Measurements from ENCODE around the gene TCF12.
"Not testable (repeated sequence)": the region's sequence is repeated elsewhere in the genome, so short reads cannot be mapped to it uniquely, and the experiment has no call there.

Gene TCF12

DNA sequence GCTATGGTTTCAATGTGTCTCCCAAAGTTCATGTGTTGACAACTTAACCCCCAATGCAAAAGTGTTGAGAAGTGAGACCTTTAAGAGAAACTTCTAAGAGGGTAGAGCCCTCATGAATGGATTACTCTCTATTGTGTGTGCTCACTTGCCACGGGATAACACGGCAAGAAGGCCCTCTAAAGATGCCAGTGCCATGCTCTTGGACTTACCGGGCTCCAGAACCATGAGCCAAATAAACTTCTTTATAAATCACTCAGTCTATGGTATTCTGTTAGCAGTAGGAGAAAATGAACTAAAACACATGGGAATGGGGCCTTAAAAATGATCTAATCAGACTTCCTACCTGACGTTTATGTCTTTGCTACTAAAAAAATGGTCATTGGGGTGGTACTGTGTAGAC lies 2.6 kb upstream of the TCF12 start:
- no peak for DNase-seq (ENCODE audit: low read depth in 2 of 2)

DNA sequence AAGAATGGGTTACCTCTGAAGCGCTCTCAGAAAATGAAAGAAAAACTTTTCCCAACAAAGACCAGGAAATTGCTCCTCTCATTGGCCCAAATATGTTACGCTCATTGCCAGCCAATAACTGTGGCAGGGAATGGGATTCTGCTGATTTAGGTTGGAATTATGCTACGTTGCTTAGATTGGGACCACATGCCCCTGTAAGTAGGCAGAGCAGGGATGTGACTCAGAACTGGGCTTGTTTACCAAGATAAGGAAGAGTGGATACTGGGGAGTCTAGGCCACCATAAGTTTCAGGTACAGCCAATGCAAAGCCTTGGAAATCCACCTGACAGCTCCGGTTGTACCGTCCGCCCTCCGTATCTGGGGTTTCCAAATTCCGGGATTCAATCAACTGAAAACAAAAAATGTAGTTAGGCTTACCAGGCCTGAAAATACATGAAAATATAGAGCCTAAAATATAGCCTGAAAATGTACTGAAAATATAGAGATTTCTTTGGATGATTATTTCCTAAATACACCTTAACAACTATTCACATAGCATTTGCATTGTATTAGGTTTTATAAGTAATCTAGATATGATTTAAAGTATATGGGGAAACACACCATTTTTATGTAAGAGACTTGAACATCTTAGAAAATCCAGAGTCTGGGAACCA lies 1.5 kb upstream of the TCF12 start:
- DNase-seq (ENCODE audit: low read depth in 2 of 2): no peak

DNA sequence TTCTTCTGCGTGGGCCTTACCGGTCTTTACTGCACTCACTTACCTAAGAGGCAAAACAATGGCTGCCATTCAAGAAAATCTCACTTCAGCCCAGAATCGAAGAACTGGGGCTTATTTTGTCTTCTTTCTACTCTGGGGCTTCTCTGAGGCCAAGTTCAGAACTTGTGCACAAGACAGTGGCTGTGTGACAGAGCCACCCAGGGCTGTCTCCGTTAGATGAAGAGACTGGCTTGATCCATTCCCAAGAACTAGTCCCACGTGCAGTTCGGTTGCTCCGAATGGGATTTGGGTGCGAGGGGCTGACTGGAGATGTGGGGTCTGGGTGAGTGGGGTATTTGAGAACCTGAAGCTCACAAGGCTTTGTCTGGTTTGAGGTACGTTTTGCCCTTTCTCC lies 795 bp upstream of the TCF12 start:
- peak in 1 of 2 donors; percentile 15 for DNase-seq (ENCODE audit: low read depth in 2 of 2)

DNA sequence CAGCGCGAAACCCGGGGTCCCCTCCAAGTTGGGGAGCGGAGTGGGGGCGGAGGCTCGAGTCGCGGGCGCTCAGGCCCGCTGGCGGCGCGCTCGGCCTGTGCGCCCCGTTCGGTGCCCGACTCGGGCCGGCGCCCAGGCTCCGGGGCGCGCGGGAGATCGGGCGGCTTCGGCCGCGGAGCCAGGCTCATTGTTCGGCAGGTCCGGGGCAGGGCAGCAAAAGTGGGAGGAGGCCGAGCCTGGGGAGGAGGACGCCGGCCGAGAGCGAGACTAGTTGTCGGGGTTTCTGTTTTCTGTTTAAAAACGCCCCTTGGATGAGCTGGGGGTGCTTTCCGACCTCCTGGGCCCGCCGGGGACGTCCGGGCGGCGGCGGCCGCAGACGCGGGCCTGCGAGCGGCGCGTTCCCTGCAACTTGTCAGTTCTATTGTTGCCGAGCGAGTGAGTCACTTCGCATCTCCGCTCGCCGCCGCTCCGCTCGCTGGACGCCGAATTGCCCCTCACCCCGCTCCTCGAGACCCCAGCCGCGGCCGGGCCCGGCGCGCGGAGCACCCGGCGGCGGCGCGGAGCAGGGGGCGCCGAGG lies 676 bp downstream of the TCF12 start:
- DNase-seq (ENCODE audit: low read depth in 2 of 2): peak; percentile 36 to 48

DNA sequence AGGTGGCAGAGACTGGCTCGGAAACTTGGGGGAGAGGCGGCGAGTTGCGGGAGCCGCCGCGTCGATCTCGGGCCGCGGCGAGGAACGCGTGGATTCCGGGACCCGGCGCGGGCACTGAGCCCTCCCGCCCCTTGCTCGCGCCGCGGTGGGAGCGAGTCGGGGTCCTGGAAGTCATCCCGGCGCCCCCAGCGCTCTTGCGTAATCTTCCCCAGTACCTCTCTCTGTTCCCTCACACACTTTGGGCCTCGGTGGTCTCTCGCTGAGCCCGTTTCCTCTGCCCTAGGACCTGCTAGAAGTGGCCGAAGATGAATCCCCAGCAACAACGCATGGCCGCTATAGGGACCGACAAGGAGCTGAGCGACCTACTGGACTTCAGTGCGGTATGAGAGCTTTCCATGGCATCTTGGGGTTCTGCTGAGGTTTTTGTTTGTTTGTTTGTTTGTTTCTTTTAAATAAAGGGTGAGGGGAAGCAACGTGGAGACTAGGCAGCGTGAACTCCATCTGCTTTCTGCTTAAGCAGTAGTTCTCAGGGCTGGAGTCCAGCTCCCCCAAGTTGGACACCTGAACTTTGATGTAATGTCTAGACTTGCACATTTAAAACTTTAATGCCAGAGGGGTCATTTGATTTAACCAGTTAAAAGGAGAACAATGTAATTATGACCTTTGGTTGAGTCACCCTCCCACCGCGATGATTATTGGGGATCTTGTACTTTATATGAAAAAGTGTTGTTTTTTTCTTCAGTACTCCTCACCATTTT lies 1.3 kb downstream of the TCF12 start:
- DNase-seq (ENCODE audit: low read depth in 2 of 2): no peak

DNA sequence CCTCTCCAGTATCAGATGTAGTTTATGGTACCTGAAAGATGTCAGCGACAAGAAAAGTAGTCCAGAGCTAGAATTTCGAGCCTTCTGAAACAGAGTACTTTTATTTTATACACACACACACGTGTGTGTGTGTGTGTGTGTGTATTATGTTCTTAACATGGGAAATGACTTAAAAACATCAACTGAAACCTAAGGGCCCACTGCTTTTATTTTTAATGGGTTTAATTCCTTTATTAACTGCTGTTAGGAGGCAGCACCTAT lies 1.9 kb downstream of the TCF12 start:
- no peak for DNase-seq (ENCODE audit: low read depth in 2 of 2)

DNA sequence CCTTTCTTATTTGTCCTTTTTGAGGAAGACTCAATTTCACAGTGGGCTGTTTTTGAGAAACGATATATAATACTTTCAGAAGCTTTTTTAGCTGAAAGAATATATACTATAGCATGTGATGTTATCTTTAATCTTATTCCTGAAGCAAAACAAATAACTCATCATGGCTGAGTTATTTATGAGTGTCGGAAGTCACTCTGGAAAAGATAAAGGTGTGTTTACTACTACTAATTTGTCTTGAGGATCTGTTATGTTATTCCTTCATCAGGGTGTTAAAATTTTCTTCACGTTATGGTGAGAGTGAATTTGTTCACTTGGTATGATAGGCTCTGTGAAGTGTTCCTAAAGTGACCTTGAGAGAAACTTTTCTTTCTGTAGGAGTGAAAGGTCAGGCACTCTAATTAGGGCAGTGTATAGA lies 4.7 kb downstream of the TCF12 start:
- no peak for DNase-seq (ENCODE audit: low read depth in 2 of 2)

DNA sequence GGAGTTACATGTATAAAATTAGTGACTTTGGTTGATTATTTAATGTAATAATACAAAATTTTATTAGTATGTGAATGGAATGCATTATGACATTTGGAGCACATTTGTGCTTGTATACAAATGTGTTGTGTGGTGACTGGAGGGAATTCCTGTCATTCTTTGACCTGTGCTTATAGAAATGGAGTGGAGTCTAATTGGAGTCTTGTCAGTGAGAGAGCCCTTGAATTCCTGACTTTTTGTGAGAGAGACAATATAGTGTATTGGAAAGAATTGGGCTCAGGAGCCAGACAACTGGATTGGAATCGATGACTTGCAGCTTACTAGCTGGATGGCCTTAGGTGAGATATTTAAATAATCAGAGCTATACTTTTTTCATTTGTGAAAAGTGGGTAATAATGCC lies 9.4 kb downstream of the TCF12 start:
- no peak for DNase-seq (ENCODE audit: low read depth in 2 of 2)

DNA sequence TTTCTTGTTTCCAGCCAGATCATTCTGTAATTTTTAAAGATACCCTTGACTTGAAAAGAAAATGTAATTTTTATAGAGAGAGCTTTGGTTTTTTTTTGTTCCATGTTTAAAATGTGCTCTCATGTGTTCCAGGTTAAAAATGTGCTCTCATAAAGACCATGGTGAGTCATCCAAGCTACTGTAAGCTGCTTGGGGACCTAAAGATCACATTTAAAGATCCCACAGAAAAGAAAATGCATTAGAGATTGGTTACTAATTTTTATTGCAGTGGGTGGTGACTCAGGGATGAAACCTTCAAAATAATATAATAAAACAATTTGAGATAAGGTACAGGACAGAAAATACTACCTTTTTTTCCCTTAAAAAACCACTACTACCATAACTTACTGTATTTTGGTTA lies 11.0 kb downstream of the TCF12 start:
- DNase-seq (ENCODE audit: low read depth in 2 of 2): no peak

DNA sequence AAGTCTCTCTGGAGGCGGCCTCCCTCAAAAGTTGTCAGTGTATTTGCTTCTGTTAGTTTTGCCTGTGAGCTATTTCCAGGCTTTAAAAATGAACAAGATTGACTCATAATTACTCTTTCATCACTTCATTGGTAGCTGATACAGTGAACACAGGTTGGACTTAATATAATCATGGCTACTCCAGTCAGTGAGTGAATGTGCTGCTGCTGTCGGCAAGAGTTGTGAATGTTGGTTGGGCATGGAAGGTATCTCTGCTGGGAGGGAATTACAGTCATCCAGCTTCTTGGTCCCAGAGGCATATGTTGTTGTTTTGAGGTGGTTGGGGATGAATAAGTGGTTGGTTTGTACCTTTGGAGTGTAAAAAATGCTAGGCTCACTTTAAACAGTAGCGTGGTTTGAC lies 11.5 kb downstream of the TCF12 start:
- no peak for DNase-seq (ENCODE audit: low read depth in 2 of 2)

DNA sequence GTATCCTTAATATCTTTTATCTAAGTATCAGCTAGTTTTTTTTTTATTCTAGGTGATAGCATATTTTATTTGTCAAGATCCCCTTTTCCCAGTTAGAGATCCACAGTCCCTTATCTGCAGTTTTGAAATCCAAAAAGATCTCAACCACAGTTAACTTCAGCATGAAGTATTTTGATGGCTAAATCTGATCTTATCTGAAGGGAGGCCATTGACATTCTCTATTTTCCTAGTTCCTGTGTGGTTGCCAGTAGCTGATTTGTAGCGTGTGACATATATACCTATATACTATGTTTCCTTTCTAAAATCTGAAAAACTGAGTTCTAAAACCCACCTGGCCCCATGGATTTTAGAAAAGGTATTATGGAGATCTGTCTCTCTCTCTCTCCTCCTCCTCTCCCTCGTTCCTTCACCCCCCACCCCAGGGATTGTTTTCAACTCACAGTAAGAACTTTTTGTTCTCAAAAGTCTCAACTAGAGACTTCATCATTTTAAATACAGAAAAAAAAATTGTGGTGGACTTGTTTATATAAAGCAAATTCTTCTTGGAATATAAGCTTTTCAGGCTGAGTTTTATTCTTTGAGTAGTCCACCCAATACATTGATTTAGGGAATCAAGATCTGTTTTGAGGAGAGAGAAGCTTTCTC lies 12.3 kb downstream of the TCF12 start:
- DNase-seq (ENCODE audit: low read depth in 2 of 2): no peak

DNA sequence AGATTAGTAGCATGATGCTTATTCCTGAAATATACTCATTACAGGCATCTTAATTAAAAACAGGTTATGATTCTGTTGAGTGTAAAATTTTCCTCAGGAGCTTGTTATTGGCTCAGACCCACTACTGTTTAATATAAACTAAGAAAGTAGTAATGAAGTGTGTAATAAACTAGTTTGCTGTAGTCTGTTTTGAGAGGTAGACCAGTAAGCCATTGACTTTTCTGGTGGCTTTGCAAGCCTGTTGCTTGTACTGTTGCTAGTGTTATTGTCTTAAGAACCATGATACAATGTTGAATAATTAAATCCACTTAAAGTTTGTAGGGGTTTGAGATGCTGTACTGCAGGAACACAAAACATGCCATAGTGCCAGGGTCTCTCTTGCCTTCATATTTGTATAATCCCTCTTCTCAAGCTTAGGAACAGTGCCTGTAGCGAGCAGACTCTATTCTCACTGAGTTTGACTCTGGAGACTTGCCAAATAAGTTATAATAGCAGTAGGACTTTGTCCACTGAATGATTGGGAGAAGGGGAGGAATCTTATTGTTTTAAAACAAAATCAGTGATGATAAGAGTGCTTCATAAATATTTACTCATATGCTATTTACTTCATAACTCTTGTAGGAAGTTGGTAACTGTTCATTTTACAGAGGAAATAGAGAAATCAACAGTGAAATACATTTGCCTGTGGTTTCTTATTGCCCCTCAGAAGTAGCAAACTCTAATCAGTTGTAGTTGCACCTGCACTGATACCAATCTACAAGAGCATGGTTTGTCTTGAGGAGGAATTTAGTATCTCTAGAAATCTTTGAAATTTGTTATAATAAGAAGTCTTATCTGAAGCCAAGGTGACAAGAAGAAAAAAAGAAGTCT lies 13.4 kb downstream of the TCF12 start:
- no peak for DNase-seq (ENCODE audit: low read depth in 2 of 2)

DNA sequence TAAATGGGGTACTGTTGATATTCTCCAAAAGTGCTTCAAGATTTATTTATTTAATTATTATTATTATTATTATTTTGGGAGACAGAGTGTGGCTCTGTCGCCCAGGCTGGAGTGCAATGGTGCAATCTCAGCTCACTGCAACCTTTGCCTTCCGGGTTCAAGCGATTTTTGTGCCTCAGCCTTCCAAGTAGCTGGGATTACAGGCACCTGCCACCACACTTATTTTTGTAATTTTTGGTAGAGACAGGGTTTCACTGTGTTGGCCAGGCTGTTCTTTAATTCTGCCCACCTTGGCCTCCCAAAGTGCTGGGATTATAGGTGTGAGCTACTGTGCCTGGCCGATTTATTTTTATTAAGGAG lies 14.0 kb downstream of the TCF12 start:
- not testable (repeated sequence) for DNase-seq (ENCODE audit: low read depth in 2 of 2)

DNA sequence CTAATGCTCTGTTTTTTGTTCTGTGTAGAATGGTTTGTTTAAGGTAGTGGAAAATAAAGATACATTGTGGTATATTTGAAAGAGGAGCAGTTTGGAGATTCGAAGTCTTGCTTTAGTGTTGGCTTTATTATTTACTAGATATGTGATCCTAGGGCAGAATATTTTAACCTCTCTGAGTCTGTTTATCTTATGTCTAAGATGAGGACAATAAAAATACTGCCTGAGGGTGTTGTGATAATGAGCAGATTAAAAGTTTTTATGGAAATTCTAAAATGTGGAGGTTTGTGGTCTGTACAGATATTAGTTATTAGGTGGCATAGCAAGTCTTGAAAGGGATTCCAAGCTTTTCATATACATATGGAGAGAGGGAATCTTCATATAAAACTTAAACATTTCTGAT lies 15.0 kb downstream of the TCF12 start:
- DNase-seq (ENCODE audit: low read depth in 2 of 2): no peak

DNA sequence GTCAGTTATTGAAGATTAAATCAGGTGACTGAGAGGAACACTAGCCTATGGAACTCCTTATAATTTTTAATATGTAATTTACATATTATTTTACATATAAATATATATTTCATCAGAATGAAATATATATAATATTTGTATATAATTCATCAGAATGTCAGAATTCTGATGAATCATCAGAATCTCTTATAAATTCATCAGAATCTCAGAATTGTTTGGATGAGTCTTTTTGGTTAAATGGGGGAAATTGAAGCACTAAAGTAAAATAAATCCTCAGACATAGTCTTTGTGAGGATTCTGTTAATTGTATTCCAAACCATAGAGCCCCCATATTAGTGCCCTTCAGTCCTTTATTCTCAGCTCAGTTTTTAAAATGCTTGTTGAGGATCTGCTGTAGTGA lies 15.4 kb downstream of the TCF12 start:
- no peak for DNase-seq (ENCODE audit: low read depth in 2 of 2)

DNA sequence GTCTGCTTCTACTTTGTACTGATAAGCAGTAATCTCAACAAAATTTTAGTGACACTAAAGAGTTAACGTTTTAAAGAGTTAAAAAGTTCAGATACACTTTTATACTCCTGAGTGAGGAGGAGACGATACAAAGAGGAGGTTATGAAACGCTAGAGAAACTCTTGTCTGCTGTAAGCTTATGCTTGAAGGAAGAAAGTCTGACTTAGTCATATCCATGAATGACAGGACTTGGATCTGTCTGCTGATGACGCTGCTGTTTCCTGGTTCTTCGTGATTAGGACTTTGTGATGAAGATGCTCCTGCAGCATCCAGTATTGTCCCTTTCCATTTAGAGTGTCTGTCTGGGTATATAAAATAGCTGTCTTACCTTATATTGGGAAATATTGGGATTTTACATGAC lies 15.8 kb downstream of the TCF12 start:
- no peak for DNase-seq (ENCODE audit: low read depth in 2 of 2)

DNA sequence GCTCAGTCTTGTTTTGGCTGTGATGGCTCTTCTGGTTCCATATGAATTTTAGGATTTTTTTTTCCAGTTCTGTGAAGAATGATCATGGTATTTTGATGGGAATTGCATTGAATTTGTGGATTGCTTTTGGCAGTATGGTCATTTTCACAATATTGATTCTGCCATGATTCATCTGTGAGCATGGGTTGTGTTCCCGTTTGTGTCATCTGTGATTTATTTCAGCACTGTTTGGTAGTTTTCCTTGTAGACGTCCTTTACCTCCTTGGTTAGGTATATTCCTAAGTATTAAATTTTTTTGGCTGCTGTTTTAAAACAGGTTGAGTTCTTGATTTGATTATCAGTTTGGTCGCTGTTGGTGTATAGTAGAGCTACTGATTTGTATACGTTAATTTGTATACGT lies 18.5 kb downstream of the TCF12 start:
- no peak for DNase-seq (ENCODE audit: low read depth in 2 of 2)

DNA sequence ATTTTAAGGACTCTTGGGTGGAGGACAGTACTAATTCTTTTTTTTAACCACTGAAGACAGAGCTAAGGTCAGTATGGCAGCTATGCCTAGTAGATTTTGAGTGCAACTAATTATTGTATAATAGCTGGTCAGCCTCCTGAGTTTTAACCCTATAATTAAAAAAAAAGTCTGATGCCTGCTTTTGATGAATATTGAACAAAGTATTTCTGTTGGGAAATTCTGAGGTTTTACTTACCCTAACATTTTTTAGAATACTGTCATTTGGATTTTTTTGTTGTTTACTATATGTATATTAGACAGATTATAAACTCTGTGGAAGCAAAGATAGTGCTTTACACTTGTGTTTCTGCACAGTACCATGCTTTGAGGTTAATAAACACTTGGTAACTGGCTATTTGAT lies 20.8 kb downstream of the TCF12 start:
- DNase-seq (ENCODE audit: low read depth in 2 of 2): no peak

DNA sequence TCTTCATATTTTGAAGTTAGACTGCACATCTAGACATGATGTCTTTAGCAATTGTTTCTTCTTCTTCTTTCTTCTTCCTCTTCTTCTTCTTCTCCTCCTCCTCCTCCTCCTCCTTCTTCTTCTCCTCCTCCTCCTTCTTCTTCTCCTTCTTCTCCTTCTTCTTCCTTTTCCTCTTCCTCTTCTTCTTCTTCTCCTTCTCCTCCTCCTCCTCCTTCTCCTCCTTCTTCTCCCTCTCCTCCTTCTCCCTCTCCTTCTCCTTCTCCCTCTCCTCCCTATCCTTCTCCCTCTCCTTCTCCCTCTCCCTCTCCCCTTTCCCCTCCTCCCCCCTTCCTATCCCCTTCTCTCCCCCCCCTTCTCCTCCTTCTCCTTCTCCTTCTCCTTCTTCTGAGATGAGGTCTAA lies 21.9 kb downstream of the TCF12 start:
- DNase-seq (ENCODE audit: low read depth in 2 of 2): no peak

DNA sequence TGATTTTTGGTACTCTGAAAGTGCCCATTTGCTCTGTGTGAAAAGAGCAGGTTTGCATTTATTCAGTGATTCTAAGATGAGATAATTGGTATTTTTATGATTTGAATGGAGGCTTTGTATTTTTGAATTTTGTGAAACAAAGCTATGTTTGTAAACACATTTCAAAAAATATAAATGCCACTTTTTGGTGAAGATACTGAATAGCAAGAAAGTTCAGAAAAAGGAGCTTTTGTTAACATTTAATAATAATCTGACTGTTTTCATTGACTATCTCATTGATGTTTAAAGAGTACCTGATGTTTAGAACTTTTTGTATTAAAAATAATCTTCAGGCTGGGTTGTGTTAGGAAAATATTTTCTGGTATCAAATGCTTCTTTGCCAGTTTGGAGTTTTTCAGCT lies 23.7 kb downstream of the TCF12 start:
- DNase-seq (ENCODE audit: low read depth in 2 of 2): no peak

DNA sequence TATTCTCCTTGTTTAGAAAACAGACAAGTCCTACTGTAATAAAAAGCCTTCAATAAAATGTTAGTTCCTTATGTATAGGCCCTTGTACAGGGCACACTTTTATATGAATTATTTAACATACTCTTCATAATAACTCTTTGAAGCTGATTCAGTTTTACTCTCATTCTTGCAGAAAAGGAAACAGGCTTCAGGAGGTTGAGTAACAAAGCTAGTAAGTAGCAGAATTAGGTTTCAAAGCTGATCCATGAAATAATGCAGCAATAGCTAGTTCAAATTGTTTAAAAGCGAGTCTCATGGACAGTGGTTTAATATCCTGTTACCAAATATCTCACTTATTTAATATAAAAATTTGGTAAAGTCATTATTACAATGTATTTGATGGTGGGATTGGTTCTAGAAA lies 25.0 kb downstream of the TCF12 start:
- no peak for DNase-seq (ENCODE audit: low read depth in 2 of 2)

DNA sequence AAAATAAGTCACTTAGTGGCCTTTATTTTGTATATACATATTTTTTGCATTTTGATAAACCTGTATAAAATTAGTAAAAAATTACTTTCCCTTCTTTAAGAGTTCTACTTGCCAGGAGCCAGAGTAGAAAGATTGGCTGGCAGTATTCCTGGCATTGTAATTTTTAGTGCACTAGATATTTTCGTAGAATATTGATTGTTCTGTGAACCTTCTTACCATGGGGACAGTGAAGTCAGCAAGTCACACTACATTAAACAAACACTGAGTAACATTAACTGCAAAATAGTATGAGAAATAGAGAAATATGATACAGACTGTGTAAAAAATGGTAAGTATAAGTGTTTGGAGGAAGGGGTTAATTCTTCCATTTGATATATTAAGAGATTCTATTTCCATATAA lies 26.0 kb downstream of the TCF12 start:
- no peak for DNase-seq (ENCODE audit: low read depth in 2 of 2)

Data from stimulated activated CD8-positive, alpha-beta memory T cell treated with anti-CD3 and anti-CD28 coated beads, Interleukin-15, amount 100 ng/mL, for 48 hours (primary cell).